Measurements from ENCODE around the gene NUMBL.
"Not testable (repeated sequence)": the region's sequence is repeated elsewhere in the genome, so short reads cannot be mapped to it uniquely, and the experiment has no call there.

The NUMBL gene

DNA sequence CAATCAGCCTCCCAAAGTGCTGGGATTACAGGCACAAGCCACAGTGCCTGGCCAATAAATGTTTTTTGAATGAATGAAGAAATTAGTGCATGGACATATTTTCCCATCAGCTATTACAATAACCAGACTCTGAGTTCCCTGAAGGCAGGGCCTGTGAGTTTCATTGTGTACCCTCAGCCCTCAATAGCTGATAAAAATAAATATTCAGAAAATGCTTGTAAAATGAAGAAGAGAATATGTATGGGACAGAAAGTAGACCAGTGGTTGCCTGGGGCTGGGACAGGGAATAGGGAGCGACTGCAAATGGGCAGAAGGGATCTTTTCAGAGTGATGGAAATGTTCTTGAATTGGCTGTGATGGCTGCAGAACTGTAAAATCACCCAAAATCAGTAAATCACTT, 28.8 kb downstream of the NUMBL start:
- DNase-seq, result no peak

DNA sequence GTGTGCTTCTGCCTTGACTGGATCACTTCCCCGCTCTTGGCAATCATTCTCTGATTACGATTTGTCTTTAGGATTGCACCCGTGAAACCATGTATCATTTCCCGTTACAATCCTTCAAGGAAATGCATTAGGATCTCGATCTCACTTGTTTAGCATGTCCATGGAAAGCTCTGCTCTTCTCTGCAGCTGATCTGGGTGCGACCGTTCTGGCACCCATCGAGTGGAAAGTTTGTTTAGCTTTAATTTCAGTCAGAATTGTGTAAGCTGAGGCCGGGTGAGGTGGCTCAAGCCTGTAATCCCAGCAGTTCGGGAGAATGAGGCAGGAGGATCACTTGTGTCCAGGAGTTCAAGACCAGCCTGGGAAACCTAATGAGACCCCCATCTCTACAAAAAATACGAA, 30.9 kb downstream of the NUMBL start:
- no peak for DNase-seq

DNA sequence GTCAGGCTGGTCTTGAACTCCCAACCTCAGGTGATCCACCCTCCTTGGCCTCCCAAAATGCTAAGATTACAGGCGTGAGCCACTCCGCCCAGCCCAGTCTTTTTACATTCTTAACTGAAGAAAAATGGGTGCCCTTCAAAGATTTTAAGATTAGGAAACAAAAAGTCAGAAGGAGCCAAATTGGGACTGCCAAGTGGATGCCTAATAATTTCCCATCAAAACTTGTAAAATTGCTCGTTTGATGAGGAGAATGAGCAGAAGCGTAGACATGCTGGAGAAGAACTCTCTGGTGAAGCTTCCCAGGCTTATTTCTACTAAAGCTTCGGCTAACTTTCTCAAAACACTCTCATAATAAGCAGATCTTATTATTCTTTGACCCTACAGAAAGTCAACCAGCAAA, 31.3 kb downstream of the NUMBL start:
- no peak for DNase-seq

DNA sequence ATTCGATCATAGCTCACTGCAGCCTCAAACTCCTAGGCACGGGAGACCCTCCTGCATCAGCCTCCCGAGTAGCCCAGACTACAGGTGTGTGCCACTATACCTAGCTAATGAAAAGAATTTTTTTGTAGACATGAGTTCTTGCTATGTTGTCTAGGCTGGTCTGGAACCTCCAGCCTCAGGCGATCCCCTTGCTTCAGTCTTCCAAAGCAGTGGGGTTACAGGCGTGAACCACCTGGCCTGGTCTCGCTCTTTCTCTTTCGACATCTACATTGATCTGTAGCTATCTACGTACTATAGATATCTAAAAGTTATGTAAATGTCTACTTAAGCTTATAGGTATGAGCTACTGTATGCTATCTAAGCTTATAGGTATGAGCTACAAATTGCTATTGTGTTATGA, 32.4 kb downstream of the NUMBL start:
- no peak for DNase-seq

DNA sequence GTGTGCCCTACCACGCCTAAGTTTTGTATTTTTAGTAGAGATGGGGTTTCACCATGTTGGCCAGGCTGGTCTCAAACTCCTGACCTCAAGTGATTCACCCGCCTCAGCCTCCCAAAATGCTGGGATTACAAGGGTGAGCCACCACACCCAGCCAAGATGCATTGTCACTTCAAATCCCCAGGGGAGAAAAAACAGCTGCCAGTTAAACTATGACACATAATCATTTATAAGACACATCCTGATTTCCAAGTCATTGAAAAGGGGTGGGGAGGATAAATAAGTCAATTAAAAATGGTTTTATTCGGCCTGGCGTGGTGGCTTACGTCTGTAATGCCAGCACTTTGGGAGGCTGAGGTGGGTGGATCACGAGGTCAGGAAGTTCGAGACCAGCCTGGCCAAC, 34.8 kb downstream of the NUMBL start:
- not testable (repeated sequence) for DNase-seq

DNA sequence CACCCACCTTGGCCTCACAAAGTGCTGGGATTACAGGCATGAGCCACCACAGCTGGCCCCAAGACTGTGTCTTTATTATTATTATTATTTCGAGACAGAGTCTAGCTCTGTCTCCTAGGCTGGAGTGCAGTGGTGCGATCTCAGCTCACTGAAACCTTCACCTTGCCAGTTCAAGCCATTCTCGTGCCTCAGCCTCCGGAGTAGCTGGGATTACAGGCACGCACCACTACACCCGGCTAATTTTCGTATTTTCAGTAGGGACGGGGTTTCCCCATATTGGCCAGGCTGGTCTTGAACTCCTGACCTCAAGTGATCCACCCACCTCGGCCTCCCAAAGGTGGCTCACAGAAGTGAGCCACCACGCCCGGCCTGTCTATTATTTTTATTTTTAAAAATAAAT, 38.1 kb downstream of the NUMBL start:
- not testable (repeated sequence) for DNase-seq

DNA sequence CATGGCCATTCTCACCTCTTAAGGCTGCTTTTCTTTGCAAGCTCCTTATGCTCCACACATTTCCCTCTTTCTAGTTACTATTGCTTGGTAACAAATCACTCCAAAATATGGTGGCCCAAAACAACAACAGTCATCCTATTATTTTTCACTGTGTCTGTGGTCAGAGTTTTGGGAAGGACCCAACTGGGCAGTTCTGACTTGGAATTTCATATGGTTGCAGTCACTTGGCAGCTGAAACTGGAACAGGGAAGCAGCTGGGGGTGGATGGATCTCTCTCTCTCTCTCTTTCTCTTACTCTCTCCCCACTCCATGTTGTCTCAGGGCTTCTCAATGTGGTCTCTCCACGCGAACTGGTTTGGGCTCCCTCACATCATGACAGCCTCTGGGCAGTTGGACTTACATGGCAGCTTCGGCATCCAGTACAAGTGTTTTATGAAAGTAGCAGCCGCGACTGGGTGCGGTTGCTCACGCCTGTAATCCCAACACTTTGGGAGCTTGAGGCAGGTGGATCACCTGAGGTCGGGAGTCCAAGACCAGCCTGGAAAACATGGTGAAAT, 39.6 kb downstream of the NUMBL start:
- DNase-seq, result no peak

DNA sequence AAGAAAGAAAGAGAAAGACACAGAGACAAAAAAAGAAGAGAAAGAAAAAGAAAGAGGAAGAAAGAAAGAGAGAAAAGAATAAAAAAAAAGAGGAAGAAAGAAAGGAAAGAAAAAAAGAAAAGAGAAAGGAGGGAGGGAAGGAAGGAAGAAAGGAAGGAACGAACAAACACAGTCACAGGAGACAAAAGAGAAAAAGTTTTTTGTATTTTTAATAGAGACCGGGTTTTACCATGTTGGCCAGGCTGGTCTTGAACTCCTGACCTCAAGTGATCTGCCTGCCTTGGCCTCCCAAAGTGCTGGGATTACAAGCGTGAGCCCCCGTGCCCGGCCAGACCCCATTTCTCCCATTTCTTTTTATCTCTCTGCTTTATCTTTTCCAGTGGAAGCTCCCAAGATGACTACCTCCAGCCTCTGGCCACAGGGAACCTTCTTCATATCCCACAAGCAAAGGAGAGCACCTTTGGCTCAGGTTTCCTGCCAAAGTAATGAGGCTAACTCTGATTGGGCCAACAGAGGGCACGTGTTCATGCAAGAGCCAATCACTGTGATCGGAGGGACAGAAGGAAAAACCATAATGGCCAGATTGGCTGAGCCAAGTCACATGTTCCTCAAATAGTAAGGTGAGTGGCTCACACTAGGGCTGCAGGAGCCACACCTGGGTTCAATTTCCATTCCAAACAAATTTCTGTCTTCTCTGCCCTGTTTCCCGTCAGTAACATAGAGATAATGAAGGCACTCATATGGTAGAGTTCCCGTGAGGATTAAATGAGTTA, 40.4 kb downstream of the NUMBL start:
- DNase-seq, result not testable (repeated sequence)

DNA sequence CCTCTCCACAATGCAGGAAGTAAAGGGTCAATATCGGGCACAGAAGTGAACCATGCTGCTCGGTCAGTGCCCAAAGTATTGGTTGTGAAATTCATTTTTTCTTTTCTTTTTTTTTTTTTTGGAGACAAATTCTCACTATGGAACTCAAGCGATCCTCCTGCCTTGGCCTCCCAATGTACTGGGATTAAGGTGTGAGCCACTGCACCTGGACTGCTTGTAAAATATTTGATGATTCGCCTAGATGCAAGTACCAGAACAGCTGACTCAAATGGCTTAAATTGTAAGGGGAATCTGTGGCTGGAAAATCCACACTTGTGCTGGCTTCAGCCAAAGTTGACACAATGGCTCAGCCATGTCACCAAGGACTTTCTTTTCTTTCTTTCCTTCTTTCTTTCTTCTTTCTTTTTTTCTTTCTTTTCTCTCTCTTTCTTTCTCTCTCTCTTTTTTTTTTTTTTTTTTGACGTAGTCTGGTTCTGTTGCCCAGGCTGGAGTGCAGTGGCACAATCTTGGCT, 43.7 kb downstream of the NUMBL start:
- DNase-seq, result no peak

DNA sequence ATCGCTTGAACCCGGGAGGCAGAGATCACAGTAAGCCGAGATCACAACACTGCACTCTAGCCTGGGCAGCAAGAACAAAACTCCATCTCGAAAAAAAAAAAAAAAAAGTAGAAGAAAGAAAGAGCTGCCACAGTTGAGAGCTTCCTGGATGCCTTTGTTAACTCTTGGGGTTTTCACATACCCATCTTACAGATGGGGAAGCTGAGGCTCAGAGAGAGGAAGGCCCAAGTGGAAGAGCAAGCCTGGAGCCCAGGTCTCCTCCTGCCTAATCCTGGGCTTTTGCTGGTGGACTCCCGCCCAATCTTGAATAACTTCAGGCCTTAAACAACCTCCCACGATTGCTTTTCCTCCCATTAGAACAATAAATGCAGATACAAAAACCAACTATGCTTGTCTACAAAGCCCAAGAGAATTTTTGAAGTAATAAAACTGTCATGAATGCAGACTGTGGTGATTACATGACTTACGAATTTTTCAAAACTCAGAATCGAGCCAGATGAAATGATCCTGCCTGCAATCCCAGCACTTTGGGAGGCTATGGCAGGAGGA, 47.6 kb downstream of the NUMBL start:
- no peak for DNase-seq

DNA sequence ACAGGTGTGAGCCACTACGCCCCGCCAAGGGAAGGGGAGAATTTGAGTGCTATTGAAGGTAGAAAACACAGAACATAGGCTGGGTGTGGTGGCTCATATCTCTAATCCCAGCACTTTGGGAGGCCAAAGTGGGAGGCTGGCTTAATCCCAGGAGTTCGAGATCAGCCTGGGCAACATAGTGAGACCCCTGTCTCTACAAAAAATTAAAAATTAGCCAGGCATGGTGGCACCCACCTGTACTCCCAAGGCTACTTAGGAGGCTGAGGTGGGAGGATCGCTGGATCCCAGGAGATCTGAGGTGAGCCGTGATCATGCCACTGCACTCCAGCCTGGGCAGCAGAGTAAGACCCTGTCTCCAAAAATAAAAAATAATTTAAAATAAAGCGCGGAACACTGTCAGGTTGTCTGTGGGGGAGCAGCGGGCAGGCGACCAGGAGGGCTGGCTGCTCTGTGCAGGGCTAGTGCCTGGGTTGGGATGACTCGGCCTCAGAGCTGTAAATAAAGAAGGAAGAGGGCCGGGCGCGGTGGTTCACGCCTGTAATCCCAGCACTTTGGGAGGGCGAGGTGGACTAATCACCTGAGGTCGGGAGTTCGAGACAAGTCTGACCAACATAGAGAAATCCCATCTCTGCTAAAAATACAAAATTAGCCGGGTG, 48.3 kb downstream of the NUMBL start:
- no peak for DNase-seq

DNA sequence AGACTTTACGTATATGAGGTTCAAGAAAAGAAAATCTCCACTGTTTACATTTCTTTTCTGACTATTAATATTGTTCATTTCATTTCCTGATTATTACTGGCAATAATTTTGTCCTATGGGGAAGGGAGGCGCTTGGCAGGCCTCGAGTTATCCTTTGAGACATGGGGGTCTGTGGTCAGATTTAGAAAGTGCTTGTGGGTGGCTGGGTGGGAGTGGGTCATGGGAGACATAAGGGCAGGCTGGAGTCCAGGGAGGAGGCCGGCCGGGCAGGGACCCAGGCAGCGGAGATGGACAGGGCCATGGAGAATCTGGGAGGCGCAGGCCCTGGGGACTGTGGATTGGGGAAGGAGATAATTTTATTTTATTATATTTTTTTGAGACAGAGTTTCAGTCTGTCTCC, 49.2 kb downstream of the NUMBL start:
- no peak for DNase-seq

DNA sequence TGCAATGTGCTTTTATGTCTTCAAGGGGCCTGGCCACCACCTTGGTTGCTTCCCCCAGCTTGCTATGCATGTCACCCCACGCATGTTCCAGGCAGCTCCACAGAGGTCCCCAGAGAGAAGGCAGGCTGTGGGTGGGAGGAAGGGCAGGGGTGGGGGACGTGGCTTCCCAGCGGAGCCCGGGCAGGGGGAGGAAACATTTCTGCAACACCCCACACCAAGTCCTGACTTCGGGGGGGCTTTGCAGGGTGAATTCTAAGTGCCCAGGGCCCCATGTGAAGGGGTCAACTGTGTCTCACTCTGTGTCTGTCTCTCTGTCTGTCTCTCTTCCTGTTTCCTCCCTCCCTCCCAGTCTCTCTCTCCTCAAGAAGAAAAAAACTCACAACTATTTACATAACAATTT, 49.7 kb downstream of the NUMBL start:
- no peak for DNase-seq

DNA sequence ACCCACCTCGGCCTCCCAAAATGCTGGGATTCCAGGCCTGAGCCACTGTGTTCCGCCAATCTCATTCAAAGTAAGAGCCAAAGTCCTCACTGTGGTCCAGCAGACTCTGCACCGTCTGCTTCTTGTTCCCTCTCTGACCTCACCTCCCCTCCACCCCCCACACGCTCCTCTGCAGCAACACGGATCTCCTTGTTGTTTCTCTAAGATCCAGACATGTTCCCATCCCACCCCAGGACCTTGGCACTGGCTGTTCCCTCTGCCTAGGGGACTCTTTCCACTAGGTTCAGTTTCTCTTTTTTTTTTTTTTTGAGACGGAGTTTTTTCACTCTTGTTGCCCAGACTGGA, 50.8 kb downstream of the NUMBL start:
- DNase-seq, result no peak

DNA sequence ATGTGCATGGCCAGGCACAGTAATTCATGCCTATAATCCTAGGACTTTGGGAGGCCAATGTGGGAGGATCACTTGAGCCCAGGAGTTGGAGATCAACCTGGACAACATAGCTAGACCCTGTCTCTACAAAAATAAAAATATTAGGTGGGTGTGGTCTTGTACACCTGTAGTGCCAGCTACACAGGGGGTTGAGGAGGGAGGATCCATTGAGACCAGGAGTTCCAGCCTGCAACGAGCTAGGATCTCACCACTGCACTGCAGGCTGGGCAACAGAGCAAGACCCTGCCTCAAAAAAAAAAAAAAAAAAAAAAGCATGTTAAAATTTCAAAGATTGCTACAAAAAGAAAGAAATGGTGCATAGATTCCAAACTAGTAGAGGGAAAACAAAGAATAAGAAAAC, 52.1 kb downstream of the NUMBL start:
- DNase-seq, result no peak

DNA sequence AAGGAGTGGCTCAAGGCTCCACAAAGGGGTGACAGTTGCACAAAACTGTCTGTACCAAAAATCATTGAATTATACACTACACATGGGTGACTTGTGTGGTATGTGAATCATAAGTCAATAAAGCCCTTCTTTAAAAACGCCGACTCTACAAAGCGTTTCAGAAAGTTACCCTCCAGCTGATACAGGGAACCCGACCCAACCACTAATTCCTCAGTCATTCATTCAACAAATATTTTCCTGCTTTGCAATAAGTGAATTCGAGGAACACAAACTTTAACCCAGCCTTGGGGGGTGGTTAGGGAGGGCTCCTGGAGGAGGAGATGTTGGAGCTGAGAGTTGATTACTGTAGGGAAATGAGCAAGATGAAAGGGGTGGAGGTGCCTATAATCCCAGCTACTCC, 57.2 kb downstream of the NUMBL start:
- DNase-seq, result no peak

DNA sequence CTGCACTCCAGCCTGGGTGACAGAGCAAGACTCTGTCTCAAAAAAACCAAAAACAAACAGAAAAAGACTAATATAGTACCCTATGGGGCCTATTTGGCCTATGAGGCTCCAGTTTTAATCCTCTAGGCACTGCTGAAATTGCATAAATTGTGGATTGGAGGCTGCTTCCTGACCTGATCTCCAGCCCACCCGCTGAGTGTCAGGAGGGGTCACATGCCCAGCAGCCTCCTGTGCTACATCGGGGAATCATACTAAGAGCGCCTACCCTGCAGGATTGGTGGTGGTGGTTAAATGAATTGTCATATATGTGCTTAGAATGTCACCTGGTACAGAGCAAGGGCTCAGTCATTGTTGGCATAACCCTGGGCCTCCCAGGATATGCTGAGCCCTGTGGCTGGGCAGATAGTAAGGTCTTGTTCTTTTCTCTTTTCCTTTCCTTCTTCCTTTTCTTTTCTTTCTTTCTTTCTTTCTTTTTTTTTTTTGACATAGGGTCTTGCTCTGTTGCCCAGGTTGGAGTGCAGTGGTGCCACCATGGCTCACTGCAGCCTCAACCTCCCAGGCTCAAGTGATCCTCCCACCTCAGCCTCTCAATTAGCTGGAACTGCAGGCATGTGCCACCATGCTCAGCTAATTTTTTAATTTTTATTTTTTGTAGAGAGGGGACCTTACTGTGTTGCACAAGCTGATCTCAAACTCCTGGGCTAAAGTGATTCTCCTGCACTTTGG, 58.0 kb downstream of the NUMBL start:
- DNase-seq, result no peak

DNA sequence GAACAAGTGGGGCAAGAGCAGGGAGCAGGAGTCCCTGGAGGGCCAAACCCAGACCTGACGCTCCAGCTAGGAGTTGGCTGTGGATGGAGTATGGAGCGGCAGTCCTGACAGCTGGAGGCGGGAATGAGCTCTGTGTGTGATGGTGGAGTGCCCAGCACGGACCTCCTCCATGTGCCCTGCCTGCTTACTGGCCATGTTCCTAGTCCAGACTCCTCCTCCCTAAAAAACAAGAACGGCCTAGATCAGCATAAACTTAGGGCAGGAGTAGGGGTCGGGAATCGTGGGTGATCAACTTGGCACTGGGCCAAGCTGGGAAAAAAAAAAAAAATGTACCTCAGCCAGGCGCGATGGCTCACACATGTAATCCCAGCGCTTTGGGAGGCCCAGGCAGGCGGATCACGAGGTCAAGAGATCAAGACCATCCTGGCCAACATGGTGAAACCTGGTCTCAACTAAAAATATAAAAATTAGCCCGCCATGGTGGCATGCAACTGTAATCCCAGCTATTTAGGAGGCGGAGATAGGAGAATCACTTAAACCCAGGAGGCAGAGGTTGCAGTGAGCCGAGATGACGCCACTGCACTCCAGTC, 59.8 kb downstream of the NUMBL start:
- DNase-seq, result no peak

DNA sequence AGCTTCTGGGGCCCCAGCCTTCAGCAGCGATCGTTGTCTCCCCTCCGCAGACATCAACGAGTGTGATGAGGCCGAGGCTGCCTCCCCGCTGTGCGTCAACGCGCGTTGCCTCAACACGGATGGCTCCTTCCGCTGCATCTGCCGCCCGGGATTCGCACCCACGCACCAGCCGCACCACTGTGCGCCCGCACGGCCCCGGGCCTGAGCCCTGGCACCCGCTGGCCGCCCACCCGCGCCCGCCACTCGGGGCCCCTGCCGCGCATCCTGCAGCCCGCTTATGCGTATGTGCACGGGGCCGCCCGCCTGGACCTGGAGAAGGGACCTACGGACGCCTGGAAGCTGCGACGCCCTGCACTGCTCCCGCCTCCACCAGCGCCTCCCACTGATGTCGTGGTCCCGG, 61.1 kb downstream of the NUMBL start:
- no peak for DNase-seq

DNA sequence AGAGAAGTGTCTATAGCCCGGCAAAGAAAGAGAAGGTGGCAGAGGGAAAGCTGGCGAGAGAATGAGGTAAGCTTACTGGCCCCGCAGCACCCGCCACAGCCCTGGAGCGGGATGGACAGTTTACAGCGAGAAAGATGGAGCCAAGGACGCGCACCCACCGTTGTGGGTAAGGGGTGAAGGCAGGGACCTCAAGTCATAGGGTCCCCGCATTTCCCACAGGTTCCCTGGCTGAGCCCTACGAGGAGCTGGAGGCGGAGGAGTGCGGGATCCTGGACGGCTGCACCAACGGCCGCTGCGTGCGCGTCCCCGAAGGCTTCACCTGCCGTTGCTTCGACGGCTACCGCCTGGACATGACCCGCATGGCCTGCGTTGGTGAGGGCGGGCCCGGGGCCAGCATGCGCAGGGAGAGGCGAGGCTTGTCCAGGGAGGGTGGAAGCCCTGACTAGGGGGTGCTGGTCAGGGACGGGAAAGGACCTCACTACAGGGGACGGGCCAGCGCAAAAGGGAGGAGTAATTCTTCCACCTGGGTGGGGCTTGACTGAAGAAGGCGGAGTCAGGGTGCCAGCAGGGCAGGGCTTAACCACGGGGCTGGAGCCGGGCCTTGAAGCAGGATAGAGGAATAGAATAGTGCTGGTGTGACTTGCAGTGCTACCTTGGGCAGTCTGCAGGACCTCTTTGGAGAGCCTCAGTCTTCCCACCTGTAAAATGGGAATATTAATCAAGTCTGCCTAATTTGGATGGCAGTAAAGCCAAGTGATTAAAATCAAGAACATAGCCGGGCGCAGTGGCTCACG, 62.8 kb downstream of the NUMBL start:
- DNase-seq, result no peak

DNA sequence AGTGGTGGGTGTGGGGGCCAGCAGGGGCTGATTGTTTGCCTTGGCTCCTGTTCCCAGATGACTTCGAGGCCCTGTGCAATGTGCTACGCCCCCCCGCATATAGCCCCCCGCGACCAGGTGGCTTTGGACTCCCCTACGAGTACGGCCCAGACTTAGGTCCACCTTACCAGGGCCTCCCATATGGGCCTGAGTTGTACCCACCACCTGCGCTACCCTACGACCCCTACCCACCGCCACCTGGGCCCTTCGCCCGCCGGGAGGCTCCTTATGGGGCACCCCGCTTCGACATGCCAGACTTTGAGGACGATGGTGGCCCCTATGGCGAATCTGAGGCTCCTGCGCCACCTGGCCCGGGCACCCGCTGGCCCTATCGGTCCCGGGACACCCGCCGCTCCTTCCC, 63.5 kb downstream of the NUMBL start:
- DNase-seq, result no peak

Measured in cerebellar nuclear complex (tissue), 1 donor.